GM18511 (cell line): ENCODE results near the gene KIAA1217.
A peak's percentile ranks its signal among the peaks of the same experiment; 100 is the strongest.

ENCODE experiments used
- ATAC-seq: cut with Tn5 transposase; IDR thresholded peaks from one replicate; pipeline ENCODE4 v1.9.1; 2021; ENCODE audit warnings: mild to moderate bottlenecking, moderate library complexity; ENCODE audit not compliant: unreplicated experiment

KIAA1217 gene

DNA sequence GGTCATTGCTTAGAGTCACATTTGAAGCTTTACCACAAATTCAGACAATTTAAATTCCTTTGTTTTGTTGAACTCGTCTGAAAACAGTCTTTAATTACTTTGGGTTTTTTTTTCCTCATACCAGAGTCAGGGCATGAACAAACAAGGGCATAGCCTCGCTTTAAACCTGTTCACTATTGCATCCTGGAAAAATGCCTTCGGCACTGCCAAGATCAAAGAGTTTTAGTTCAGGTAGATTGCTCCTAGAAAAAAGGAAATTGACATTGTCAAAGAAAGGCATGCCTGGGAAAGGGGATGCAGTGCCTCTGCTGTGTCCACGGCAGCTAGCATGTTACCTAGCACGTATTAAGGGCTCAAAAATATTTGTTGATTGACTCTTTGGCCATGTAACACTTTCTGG lies 279.7 kb downstream of the KIAA1217 start:
- no peak for ATAC-seq

DNA sequence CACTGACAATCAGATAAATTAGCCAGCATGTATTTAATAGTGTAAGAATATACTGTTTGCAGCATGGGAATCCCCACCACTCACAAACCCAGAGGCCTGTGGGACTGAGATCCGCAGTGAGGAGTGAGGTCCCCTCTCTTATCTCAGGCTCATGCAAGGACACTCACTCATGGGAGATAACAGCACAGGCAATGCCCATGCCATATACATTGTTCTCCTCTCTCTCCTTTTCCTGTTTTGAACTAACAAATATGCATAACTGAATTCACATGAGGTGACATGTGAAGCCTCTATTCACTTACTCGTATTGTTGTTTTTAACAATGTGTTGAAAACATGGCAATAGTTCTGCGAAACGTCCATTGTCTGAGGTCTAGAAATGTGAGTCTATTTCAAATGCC lies 284.2 kb downstream of the KIAA1217 start:
- no peak for ATAC-seq

DNA sequence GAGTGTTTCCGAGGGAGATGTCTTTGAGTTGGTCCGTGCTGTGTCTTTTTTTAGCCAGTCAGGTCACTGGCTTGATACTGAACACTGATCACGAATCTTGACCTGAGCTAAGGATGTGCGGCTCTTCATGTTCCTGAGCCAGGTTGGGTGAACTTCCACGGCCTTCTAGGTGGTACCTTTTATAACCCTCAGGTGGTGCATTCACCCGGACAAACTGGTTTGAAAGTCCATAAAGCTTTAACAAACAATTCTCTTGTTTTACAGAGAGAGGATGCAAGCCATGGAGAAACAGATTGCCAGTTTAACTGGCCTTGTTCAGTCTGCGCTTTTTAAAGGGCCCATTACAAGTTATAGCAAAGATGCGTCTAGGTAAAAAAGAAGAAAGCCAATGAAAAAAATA lies 285.3 kb downstream of the KIAA1217 start:
- ATAC-seq: no peak

DNA sequence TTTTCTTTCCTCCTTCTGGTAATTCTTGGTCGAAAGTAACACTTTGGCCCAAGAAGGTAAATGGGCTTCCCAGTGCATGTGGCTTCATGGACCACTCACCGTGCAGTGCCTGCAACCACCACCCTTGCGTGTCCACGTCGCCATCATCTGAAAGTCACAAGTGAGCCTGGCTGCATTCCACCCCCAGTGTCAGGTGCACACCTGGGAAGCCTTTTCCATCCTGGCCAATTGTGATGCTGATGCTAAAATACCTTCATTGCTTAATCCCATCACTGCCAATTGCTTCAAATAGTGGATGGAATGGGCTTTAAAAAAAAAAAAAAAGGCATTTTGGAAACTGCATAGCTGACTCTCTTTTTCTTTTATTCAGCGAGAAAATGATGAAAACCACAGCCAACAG lies 285.8 kb downstream of the KIAA1217 start:
- no peak for ATAC-seq

DNA sequence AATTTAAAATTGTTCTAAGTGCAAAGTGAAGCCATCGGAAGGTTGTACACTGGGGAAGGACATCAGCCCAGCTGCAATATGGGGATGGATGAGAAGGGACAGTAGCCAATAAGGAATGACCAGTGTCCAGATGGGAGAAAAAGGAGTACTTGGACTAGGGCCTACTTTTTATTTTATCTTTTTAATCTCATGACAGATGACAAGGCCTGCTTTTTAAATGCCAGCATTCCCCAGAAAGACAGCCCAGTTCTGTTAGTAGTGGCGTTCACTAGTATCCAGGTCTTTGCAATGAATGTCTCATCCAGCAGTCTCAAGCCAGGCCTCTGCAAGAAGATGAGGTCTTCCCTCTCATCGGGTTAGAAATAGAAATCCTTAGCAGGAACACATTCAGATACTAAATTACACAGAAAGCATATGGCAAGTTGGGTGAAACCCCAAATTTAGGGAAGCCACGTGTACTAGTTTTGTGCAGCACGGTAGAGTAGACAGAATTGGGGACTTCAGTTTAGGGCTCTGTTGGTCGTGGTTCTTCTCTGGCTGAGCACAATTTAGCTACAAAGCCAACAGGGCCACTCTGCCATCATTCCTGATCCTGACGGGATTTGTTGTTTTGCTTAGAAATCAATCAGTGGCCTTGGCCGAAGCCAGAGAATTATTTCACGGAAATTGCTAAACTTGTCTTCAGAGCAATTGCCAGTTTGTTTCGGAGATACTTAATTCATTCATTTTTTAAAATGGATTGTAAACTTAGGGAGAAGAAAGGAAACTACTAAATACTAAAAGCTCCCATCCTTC lies 286.9 kb downstream of the KIAA1217 start:
- ATAC-seq: no peak

DNA sequence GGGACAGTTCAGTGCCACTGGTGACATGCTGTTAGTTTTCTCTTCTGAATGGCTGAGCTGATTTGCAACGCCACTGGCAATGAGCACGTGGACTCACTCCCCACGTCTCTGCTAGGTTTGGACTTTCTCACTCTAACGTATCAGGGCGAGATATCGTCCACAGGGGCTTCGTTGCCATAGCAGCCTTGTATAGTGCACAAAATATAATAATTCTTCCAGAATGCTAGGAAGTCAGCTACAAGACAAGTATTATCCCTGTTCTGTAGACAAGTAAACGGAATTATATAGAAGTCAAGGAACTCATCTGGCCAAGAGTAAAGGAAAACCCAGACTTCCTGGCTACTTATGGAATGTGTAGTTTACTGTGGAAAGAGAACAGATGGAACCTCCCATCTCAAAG lies 288.0 kb downstream of the KIAA1217 start:
- ATAC-seq: no peak

DNA sequence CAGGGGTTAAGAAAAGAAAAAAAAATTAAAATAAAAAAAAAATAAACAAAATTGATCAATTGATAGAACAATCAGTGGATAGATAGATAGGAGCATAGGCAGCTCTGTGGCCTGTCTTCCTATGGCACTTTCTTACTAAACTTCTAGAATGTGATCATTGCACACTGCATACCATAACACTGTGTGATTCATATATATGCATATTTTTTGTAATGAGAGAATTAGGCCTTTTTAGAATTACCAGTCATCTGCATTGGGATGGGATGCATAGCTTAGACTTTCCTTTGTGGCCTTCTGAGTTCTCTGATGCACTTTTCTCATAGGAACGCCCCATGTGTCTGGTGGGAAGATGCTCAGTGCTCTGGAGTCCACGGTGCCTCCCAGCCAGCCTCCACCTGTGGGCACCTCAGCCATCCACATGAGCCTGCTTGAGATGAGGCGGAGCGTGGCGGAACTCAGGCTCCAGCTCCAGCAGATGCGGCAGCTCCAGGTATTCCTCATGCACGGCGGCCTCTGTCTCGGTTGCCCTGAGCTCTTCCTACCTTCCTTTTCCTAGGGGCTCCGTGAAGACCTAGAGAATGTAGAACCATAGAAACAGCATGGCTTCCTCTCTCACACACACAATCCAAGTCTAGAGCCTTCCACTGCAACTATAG lies 292.2 kb downstream of the KIAA1217 start:
- ATAC-seq: no peak

DNA sequence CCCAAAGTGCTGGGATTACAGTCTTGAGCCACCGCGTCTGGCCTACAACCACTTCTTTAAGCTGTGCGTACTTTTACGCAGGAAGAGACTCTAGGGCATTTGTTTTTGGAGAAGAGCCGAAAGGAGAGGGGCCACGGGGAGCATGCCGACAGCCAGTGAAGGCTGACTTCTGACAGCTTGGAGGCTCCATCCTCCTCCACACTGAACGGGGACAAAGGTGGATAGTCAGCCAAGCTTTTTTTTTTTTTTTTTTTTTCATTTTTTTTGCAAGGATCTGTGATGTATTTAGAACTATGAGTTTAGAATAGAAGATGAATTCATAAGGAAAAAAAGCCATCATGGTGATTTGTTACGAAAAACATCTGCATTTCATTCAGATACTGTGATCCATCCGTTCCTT lies 293.1 kb downstream of the KIAA1217 start:
- no peak for ATAC-seq

DNA sequence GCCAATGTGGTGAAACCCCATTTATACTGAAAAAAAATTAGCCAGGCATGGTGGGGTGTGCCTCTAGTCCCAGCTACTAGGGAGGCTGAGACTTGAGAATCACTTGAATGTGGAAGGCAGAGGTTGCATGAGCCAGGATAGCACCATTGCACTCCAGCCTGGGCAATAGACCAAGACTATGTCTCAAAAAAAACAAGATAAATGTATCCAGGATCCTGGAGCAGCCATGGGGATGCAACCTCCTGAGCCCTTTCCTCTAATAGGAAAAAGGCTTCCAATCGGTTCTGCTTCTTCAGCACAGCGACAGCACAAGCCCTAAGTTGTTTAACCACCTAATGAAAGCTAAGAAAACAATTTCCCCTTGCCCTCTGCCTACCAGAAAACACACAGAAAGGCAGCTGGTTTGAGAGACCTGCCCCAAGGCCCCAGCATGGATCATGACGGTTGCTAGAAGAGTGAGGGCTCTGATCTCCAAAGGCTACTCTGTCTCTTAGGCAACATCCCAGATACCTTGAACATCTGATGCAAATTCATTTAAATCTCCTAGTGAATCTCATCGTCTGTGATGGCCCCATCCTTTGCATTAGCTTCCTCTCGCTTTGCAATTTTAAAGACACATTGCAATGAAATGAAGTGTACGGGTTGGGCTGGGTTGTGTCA lies 294.0 kb downstream of the KIAA1217 start:
- peak; percentile 20 for ATAC-seq

DNA sequence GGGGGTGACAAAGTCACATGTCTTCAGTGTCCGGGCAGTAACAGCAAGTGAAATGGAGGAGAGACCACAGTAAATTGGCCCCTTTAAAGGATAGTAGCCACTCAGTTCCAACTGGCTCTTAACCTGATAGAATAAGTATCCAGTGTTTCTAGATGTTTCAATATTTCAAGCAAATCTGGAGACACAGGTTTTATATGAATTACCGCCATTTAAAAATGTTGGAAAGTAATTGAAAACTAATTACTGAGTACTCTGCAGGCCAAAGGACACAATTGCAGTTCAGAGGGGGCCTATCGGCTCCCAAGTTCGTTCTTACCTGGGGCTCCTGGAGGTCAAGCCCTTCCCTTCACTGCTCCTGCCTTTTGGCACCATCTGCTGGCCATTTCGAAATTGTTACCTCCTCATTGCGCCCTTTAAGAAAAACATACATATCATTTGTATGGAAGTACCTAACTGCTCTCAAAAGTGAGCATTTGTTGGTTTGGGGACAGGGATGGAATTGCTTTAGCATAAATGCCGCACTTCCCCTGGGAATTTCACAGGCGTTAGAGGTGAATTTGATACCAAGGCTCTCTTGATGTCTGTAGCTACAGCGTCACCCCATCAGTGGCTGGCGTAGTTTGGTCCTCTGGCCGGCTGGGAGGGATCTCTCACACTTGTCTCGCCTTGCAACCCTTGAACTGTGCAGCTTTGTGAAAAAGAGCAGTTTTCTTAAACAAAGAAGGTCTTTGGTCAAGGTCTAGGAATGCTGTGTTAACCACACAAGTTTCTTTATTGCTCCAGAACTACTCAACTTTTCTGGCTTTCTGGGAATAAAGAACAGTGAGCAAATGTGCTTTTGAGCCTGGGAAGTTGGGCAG lies 294.8 kb downstream of the KIAA1217 start:
- ATAC-seq: peak; percentile 91

DNA sequence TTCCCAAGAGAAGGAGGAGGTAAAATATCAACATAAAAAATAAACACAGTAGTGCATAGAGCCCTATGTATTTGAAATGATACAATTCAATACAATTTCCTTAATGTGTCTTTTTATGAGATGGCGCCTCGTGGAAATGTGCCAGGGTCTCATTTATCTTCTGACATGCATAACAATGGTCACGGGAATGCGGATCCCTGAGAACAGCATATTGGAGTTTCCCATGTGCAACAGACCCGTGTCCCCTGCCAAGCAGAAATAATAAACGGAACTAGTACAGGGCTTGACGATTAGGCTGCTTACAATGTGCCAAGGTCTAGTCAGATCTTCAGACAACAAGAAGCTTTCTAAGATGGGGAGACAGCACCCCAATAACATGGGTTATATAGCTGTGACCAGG lies 296.8 kb downstream of the KIAA1217 start:
- no peak for ATAC-seq

DNA sequence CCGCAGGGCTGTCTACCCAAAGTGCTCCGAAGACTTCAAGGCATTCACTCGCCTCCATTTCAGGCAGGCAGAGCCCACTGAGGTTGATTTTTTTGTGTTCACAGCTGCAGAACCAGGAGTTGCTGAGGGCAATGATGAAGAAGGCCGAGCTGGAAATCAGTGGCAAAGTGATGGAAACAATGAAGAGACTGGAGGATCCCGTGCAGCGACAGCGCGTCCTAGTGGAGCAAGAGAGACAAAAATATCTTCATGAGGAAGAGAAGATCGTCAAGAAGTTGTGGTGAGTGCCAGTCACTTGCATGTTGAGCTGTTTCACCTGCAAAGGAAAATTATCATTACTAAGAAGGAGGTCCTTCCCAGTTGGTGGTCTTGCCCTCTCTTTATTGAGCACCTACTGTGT lies 304.2 kb downstream of the KIAA1217 start:
- ATAC-seq: no peak

DNA sequence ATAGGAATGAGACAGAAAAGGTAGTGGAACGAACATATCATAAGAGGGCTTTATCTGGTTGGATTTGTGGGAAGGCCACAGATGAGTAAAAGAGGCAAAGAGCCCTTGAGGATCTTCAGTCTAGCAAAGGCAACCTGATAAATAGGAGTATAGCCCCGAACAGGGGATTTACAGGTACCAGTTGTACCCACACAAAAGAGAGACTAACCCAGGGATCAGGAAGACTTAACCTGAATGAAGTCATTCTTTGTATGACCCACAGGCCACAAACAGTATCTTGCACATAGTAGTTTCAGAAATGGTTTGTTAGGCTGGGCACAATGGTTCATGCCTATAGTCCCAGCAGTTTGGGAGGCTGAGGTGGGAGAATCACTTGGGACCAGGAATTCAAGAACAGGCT lies 306.5 kb downstream of the KIAA1217 start:
- ATAC-seq: no peak

DNA sequence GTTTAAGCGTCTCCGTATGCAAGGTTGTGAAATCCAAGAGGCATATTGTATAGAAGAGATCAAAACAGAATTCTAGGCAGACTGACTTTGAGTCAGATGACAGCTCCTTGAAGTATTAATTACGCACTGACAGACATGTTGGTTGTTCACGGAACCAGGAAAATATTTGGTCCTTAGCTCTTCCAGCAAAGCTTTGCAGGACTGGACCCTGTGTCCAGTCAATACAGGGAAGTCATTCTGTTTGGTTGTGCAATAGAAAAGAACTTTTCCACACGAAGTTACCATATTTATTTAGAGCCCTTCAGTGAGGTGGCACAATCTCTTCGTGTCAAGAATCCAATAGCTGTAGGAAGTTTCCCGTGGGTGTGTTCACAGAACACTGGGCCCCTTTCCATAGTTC lies 309.5 kb downstream of the KIAA1217 start:
- no peak for ATAC-seq

DNA sequence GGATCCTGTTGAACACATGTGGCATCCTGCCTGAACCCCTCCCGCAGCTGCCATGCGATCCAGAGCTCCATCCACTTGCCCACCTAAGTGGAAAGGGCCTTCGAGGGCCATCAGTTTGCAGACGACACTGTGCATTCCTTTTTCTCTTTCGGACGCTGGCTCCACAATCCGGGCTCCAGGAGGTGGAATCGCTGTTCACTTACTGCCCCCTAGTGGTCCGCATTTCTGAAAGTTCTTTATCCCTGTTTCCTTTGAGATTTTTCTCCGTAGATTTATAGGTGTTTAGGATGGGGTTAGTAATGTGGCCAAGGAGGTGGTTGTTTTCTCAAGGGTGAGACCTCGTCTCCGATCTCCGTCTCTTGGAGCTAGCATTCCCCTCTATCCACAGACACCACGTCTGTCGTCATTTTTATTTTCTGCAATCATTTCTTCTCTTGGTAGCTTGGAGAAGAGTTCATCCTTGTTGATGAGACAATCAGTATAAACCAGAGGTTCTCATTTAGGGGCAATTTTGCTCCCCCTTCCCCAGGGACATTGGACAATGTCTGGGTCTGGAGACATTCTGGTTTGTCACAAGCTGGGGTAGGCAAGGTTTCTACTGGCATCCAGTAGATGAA lies 310.2 kb downstream of the KIAA1217 start:
- ATAC-seq: peak; percentile 48

DNA sequence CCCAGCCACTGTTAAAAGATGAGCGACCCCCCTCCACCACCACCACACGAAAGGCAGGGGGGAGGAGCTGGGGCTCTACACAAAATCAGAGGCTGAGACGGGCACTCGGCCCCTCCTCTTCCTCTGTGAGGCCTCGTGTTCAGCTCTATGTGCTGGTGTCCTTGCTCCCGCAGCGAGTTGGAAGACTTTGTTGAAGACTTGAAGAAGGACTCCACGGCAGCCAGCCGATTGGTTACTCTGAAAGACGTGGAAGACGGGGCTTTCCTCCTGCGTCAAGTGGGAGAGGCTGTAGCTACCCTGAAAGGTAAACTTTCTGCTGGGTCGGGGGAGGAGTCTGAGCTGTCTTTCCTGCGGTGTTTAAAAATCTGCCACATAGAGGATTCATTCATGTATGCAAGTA lies 311.0 kb downstream of the KIAA1217 start:
- no peak for ATAC-seq

DNA sequence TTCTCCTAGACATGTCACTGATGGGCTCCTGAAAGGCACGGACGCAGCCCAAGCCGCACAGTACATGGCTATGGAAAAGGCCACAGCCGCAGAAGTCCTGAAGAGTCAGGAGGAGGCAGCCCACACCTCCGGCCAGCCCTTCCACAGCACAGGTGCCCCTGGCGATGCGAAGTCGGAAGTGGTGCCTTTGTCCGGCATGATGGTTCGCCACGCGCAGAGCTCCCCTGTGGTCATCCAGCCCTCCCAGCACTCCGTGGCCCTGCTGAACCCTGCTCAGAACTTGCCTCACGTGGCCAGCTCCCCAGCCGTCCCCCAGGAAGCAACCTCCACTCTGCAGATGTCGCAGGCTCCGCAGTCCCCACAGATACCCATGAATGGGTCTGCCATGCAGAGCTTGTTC lies 315.4 kb downstream of the KIAA1217 start:
- no peak for ATAC-seq

DNA sequence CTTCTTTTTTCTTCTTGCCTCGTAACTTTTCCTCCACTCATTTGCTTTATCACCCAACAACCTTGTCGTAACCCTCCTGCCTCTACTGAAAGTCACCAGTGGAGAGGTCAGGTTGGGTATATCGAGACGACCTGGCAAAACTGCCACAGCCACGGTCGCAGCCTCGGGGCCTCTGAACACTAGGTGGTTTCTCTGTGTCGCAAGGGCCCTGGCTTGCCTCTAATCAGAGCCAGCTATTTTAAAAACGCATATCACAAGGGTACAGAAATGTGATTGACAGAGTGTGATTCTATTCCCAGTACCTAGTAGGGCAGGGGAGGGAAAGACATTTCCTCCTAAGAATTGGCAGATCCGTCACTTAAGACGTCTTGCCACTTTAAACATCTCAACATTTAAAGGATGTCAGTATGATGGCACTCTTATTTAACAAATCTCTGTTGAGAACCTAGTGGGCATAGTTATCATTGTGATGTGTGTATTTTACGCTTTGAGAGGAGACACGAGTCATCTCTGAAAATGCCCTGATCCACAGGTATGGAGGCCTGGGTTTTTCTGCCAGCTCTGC lies 317.2 kb downstream of the KIAA1217 start:
- no peak for ATAC-seq

DNA sequence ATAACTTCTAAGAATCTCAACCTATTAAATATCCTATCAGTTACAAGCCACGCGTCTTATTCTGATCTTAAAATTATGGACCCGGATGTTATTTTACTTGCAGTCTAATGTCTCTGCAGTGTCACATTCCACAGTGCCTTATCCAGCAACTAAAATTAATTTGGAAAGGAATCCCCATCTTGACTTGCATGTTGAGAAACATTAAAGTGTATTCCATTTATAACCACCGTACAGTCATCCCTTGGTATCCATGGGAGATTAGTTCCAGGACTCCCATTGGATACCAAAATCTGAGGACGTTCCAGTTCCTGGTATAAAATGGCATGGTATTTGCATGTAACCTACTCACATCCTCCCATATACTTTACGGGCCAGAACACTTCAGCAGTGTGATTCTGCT lies 320.0 kb downstream of the KIAA1217 start:
- no peak for ATAC-seq

DNA sequence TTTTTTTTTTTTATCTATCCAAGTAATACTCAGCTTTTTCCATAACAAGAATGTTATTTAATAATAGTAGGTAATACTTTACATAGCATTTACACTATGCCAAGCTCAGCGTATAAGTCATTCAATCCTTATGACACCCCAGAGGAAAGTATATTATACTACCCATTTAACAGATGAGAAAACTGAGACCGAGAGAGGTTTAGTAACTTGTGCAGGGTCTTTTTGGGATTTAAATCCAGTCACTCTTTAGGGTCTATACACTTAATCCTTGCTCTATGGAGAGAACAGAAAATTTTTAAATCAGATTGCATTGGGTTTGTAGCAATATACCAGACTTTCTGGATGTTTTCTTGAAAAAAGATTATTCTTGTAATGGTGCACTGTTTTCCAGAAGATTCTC lies 322.5 kb downstream of the KIAA1217 start:
- no peak for ATAC-seq
